Skeletal muscle tissue (tissue), 4 donors: ENCODE measurements around the gene GMCL2. TPM values are rescaled to one million over a fixed set of nuclear protein-coding genes. Genes with fewer than 3 reads are reported as not detected.

ENCODE experiments used
- H3K27ac ChIP-seq: one replicate; pipeline ENCODE4 v1.7.0; 2013; ENCODE audit warnings: mild to moderate bottlenecking, low read depth, low read length, inconsistent platforms
- H3K27me3 ChIP-seq, 3 donors: one replicate each; pipeline ENCODE4 v1.7.0; 2013; ENCODE audit warnings: low read length in 3 of 3; ENCODE audit not compliant: control insufficient read depth in 3 of 3, insufficient read depth in 3 of 3
- H3K36me3 ChIP-seq, 3 donors: one replicate each; pipeline ENCODE4 v1.7.0; 2013; ENCODE audit warnings: low read length in 3 of 3; ENCODE audit not compliant: control insufficient read depth in 3 of 3, insufficient read depth in 3 of 3
- H3K4me1 ChIP-seq, 3 donors: one replicate each; pipeline ENCODE4 v1.7.0; 2013; ENCODE audit warnings: low read length in 3 of 3, mild to moderate bottlenecking in 3 of 3; ENCODE audit not compliant: control insufficient read depth in 3 of 3, insufficient read depth in 3 of 3
- H3K4me3 ChIP-seq, 3 donors: one replicate each; pipeline ENCODE4 v1.7.0; 2013; ENCODE audit warnings: low read length in 3 of 3
- H3K9ac ChIP-seq, 3 donors: one replicate each; pipeline ENCODE4 v1.7.0; 2013; ENCODE audit warnings: low read length in 3 of 3, mild to moderate bottlenecking in 3 of 3, moderate library complexity in 2 of 3, low read depth in 1 of 3
- H3K9me3 ChIP-seq, 3 donors: one replicate each; pipeline ENCODE4 v1.7.0; 2013; ENCODE audit warnings: low read length in 3 of 3; ENCODE audit not compliant: control insufficient read depth in 3 of 3
- total RNA-seq: library from RNA; depleted of rRNA; stranded (reverse); fragments of >200 nt; gene quantifications from one replicate; pipeline ENCODE4 v1.2.3, GENCODE V29; 2014
- donor health status: Osteomylitis.

Gene GMCL2
- total RNA-seq, 1 donor from 2014 or later: not detected

- Histone ChIP-seq H3K27ac (no peak overlapping the region), H3K9me3 (no peaks in the 10 kb centered on the region), H3K4me1 (peaks cover under 1 to 5% (median under 1%) of the 10 kb centered on the region in 3 donors), H3K27me3 (no peaks in the 10 kb centered on the region), H3K4me3 (no peak overlapping the region), H3K36me3 (peaks cover 18 to 31% (median 24%) of the 10 kb centered on the region in 3 donors), H3K9ac (peak overlapping the region in 1 of 3 donors; percentile 10)
Measured at GRCh38 chr5:178136990-178137389, 50.2 kb downstream of the GMCL2 start.

Other genes with a start within 250 kb of the GMCL2 start
- not detected for gene PROP1, start 191.1 kb downstream of the GMCL2 start, total RNA-seq
- gene N4BP3, start 73.8 kb downstream of the GMCL2 start, total RNA-seq: 12.0 TPM
- 29.2 TPM for gene RMND5B, start 56.4 kb downstream of the GMCL2 start, total RNA-seq
- gene NHP2, start 33.5 kb downstream of the GMCL2 start, total RNA-seq: 77.8 TPM
- 44.4 TPM for gene HNRNPAB, start 17.2 kb upstream of the GMCL2 start, total RNA-seq
- gene PHYKPL, start 45.4 kb upstream of the GMCL2 start, total RNA-seq: 38.1 TPM